Myocyte (in vitro differentiated cells): ENCODE data around the gene CHPT1. TPM values are rescaled to one million over a fixed set of nuclear protein-coding genes. Genes with fewer than 3 reads are reported as not detected.
"Not testable (repeated sequence)": the region's sequence is repeated elsewhere in the genome, so short reads cannot be mapped to it uniquely, and the experiment has no call there.

Experiments used
- DNase-seq: peaks from one replicate; pipeline ENCODE4 v3.0.0-alpha.2; 2012; ENCODE audit warnings: low read depth
- total RNA-seq: library from RNA; depleted of rRNA; stranded (reverse); fragments of >200 nt; gene quantifications from 2 replicates; pipeline ENCODE4 v1.2.3, GENCODE V29; 2014

Gene CHPT1
- total RNA-seq, 1 donor from 2014 or later, result 78.5 TPM

GRCh38 chr12:101719566-101719965 lies 22.1 kb downstream of the CHPT1 start:
- no peak for DNase-seq

DNA sequence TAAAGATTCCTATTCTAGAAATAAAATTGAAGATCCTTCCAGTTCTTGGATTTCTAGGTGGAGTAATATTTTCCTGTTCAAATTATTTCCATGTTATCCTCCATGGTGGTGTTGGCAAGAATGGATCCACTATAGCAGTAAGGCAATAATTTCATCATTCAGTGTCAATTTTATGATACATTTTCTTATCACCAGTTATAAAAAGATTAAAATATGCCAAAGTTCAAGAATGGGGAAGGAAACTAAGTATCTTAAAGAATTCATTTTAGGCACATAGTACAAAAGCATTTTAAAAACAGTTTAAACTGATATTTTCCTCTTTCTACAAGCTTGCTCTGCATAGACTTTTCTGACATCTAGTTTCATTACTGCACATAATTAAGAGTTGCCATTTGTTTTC lies 22.7 kb downstream of the CHPT1 start:
- no peak for DNase-seq

DNA sequence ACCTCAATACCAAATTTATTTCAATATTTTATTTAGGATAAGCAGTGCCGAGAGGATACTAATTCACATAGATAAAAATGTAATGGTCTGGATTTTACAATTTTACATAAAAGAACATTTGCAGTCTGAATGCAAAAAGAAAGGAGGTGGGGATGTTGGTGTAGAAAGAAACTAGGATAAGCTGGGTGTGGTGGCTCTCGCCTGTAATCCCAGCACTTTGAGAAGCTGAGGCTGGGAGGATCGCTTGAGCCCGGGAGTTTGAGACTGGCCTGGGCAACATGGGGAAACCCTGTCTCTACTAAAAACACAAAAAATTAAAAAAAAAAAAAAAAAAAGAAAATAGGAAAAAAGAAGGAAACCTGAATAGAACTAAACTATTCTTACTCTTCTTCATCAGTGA lies 25.0 kb downstream of the CHPT1 start:
- DNase-seq, result no peak

DNA sequence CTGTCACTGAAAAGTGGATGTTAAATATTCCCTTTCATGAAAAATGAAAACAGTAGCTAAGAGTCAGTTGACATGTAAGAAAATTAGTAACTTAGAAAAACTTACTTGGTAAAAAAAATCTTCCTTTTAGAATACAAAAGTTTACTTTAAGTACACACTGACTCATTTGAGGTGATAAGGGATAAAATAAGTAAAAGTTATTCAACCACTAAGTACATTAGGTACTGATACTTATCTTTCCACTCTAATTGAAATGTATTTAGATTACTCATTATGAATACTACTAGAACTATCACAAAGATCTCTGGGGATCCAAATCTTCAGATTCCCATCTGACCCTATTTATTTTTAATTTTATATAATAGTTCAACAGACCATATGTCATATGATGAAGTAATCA lies 29.7 kb downstream of the CHPT1 start:
- no peak for DNase-seq

- no peak for DNase-seq
Measured at GRCh38 chr12:101729842-101730241, 32.4 kb downstream of the CHPT1 start.

DNA sequence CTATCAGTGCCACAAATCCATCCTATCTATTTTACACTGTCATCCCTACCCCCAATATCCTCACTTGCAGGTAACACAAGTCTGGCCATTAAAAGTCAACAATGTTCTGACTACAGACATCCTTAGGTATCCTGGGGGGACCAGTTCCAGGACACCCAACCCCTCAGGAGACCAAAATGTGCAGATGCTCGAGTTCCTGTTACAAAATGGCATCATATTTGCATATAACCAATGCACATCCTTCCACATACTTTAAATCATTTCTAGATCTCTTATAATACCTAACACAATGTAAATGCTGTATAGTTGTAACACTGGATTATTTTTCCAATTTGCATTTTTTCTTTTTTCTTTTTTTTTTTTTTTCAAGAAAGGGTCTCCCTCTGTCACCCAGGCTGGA lies 34.9 kb downstream of the CHPT1 start:
- no peak for DNase-seq

- DNase-seq, result no peak
Measured at GRCh38 chr12:101733166-101733565, 35.7 kb downstream of the CHPT1 start.

GRCh38 chr12:101734482-101734881 lies 37.0 kb downstream of the CHPT1 start:
- DNase-seq, result not testable (repeated sequence)

GRCh38 chr12:101737476-101737875 lies 40.0 kb downstream of the CHPT1 start:
- DNase-seq, result no peak

GRCh38 chr12:101738920-101739665 lies 41.7 kb downstream of the CHPT1 start, which contains the start of gene SYCP3:
Gene SYCP3, minus strand, starts transcription at chr12:101739462. Its CDS starts 1,527 bp downstream, at chr12:101737935.
- no peak for DNase-seq

- DNase-seq, result no peak
Measured at GRCh38 chr12:101740566-101740965, 43.1 kb downstream of the CHPT1 start.

DNA sequence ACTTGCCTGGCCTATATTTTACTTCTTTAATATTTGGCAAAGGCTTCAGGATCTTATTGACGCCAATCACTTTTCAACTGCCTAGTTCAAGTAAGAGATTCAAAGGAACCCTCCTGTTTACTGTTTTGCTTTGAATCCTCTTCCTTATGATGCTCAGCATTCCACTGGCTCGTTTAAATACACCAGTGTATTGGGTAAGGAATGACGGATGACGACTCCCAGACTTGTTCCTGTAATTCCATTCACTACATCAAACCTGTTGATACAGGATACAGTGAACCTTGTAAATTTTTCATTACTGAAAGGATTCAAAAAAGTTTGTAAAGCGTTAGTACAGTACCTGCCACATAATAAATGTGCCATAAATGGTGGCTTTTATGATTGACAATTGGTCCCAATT lies 43.5 kb downstream of the CHPT1 start:
- DNase-seq, result no peak

DNA sequence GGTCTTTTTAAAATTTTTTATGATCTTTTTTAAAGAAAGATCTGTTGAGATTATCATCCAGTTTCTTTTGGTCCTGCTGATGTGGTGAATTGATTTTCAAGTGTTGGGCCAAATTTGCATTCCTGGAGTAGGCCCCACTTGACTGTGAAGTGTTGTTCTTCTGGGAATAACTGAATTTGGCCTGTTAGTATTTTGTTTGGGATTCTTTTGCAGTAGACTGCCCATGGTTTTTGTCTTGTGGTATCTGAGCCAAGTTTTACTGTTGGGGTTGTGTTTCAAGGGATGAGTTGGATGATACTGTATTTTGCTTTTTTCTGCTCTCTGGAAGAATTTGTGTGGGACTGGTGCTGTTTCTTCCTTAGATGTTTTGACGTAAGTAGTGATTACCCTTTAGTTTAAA lies 45.8 kb downstream of the CHPT1 start:
- no peak for DNase-seq

DNA sequence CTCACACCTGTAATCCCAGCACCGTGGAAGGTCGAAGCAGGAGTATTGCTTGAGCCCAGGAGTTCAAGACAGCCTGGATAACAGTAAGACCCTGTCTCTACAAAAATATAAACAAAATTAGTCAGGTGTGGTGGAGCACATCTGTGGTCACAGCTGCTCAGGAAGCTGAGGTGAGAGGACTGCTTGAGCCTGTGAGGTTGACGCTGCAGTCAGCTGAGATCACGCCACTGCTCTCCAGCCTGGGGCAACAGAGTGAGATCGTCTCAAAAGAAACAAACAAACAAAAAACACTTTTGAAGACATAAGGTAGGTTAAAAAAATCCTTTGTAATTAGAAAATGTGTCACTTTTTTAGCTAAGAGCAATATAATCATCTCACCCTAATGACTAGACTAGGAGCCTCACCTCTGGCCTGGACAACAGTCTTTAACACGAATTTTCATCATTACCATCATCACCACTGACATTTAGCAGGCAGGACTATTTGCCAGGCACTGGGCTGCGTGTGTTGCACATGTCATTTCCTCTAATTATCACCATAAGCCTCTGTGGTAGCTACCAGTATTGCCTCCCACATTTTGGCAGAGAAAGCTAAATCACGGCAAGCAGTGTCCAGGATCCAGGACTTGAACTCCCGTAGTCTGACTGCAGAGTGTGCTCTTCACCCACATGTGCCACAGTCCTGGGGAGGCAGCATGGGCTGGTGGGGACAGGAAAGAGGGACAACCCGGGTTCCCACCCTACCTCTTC lies 46.5 kb downstream of the CHPT1 start:
- no peak for DNase-seq

DNA sequence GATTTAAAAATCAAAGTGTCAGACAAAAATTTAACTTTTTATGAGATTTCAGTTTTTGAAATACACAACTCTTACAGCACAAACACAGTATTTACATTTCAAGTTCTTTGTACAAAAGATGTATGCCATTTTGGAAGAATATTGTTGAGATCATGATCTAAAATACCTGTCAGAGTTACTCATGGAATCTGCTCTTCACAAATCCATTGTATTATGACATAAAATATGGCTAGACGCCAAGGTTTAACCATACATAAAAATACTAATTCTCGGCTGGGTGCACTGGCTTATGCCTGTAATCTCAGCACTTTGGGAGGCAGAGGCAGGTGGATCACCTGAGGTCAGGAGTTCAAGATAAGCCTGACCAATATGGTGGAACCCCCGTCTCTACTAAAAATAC lies 48.0 kb downstream of the CHPT1 start:
- no peak for DNase-seq

- peak; percentile 21 for DNase-seq
Measured at GRCh38 chr12:101746196-101746595, 48.8 kb downstream of the CHPT1 start.

DNA sequence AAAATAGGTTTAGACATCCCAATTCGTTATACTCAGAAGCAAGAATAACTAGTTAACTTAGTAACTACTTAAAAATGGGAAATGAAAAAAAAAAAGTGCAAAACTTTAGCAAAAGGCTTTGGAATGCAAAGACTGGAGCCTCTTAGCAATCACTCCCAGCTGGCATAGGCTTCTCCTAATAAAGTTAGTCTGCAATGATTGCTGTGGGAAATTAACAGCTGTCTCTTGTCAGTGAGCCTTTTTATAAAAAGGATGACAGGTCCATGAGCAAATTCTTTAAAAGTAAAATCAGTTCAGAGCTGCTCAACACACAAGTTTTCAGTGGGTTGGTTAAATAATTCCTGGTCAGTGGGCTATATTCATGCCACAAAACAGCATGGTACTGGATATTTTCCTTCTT lies 49.2 kb downstream of the CHPT1 start:
- peak; percentile 76 for DNase-seq

DNA sequence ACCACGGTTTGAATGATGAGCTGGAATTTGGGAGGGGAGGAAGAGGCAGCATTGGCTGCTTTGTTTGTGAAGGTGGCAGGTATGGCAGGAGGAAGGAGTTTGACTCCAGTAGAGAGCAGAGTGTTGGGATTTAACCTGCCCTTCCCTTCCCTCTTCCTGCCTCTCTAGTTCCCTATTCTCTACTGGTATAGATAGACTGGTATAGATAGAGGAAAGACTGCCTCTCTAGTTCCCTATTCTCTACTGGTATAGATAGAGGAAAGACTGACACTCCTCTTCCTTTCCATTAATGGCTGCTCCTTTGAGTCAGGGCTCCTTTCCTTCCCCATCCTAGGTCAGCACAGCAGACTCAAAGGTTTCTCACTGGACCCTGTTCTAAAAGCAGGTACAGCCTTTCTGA lies 50.3 kb downstream of the CHPT1 start:
- DNase-seq, result no peak

- DNase-seq, result no peak
Measured at GRCh38 chr12:101748907-101749306, 51.5 kb downstream of the CHPT1 start.

DNA sequence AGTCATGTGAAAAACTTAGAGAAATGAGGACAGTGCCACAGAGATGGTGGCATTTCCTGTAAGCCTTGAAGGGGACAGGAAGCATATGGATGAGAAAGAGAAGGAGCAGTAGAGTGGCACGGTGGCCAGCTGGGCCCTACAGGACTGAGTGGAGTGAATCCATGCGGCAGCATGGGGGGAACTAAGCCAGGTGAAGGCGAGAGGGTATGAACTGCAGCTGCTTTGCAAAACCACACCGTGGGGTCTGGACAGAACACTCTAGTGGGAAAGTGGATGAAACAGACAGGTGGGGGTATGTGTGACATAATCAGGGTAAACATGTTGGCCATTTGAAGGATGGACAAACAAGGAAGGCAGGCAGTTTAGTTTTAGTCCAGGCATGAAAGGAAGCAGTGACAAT lies 52.2 kb downstream of the CHPT1 start:
- DNase-seq, result peak; percentile 77

DNA sequence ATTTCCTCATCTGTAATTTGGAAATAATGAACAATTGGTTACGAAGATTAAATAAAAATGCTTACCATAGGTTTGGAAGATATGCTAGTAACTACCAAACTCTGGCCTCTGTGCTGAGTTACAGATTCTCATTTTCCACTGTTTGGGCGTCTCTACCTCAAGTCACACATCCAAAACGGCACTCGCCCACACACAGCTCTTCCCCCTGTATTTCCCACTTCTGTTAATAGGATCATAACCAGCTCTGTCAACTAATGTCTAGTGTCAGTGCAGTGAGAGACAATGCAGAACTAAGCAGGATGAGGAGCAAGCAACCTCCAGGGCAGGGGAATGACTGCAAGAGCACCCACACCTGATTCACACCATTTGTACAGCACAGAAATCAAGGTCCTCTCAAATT lies 52.7 kb downstream of the CHPT1 start:
- DNase-seq, result no peak

- peak; percentile 37 for DNase-seq
Measured at GRCh38 chr12:101759396-101760047, 62.1 kb downstream of the CHPT1 start.
